Spleen (tissue), 11 donors: ENCODE measurements around the gene ABCA9. TPM values are rescaled to one million over a fixed set of nuclear protein-coding genes. Genes with fewer than 3 reads are reported as not detected.
"Not testable (repeated sequence)": the region's sequence is repeated elsewhere in the genome, so short reads cannot be mapped to it uniquely, and the experiment has no call there.

Experiments used
- DNase-seq: peaks from one replicate; pipeline ENCODE4 v3.0.0-alpha.2; 2020
- H3K27ac ChIP-seq, 8 donors: fragments of 200-600 bp; sonication (generic) in 7 of 8; 1 replicate in 4 of 8; 2 replicates in 4 of 8; pipeline versions ENCODE4 v1.5.0 to v1.8.0; 2016 to 2021; ENCODE audit warnings: inconsistent platforms in 4 of 8, mild to moderate bottlenecking in 4 of 8, moderate library complexity in 1 of 8
- H3K27me3 ChIP-seq, 7 donors: fragments of 200-600 bp; sonication (generic) in 6 of 7; replicated peaks in 1 of 7; 1 replicate in 4 of 7; 2 replicates in 3 of 7; pipeline versions ENCODE4 v1.5.0 to v1.8.0; 2016 to 2021; ENCODE audit warnings: inconsistent platforms in 3 of 7, mild to moderate bottlenecking in 1 of 7
- H3K36me3 ChIP-seq, 6 donors: fragments of 200-600 bp; sonication (generic) in 5 of 6; 1 replicate in 4 of 6; 2 replicates in 2 of 6; pipeline versions ENCODE4 v1.5.0 to v1.8.0; 2016 to 2021; ENCODE audit warnings: inconsistent platforms in 2 of 6
- H3K4me1 ChIP-seq, 6 donors: fragments of 200-600 bp; sonication (generic) in 5 of 6; 1 replicate in 3 of 6; 2 replicates in 3 of 6; pipeline versions ENCODE4 v1.5.0 to v1.8.0; 2016 to 2021; ENCODE audit warnings: inconsistent platforms in 3 of 6
- H3K4me3 ChIP-seq, 8 donors: fragments of 200-600 bp; sonication (generic) in 7 of 8; 1 replicate in 4 of 8; 2 replicates in 4 of 8; pipeline versions ENCODE4 v1.5.0 to v1.8.0; 2016 to 2021; ENCODE audit warnings: inconsistent platforms in 4 of 8, mild to moderate bottlenecking in 4 of 8, moderate library complexity in 2 of 8
- H3K9me3 ChIP-seq, 8 donors: fragments of 200-600 bp; sonication (generic) in 7 of 8; 1 replicate in 4 of 8; 2 replicates in 4 of 8; pipeline versions ENCODE4 v1.5.0 to v1.8.0; 2016 to 2021; ENCODE audit warnings: inconsistent platforms in 4 of 8
- POLR2A ChIP-seq, 3 donors: fragments of 450-650 bp; IDR thresholded peaks; one replicate each; pipeline ENCODE4 v1.5.1; 2017; ENCODE audit warnings: antibody characterized with exemption in 3 of 3, mild to moderate bottlenecking in 1 of 3
- POLR2AphosphoS5 ChIP-seq, 3 donors: sonication (generic); formaldehyde crosslinking; IDR thresholded peaks; one replicate each; pipeline ENCODE4 v1.5.1; 2017; ENCODE audit warnings: antibody characterized with exemption in 3 of 3
- WGBS, 5 donors: extraction: QIAGEN DNeasy Blood & Tissue Kit in 3 of 5; methylation state at CpG; one replicate each; pipeline versions ENCODE4 v1.1.5 to v1.1.7; 2013 to 2018; 5-methylcytosine and 5-hydroxymethylcytosine counted together
- intact Hi-C: fragments of 100-400 bp; cut with DNase I; formaldehyde crosslinking; loops from one replicate; pipeline ENCODE4 v1.15.0; 2023; ENCODE audit warnings: low total_unique reads
- polyA plus RNA-seq, 3 donors: library from polyadenylated mRNA; stranded (reverse); fragments of 200-250 nt; gene quantifications; one replicate each; pipeline ENCODE4 v1.2.1, GENCODE V29; 2013
- total RNA-seq, 7 donors: library from RNA; depleted of rRNA in 3 of 7; stranded (reverse); fragments of >200 nt in 3 of 7; fragmentation: NEBNext Ultra II Directional in 4 of 7; extraction: Animal tissue kit (Norgen Biotek cat#: 25700) in 4 of 7; gene quantifications; one replicate each; pipeline versions ENCODE4 v1.1.0 to v1.2.1, GENCODE V29; 2016 to 2021
- TF ChIP-seq, protein P1 (sequence below), 11 experiments: fragments of 200-600 bp in 7 of 11; fragments of 450-650 bp in 4 of 11; sonication (generic) in 4 of 11; IDR thresholded peaks in 8 of 11; conservative IDR thresholded peaks in 3 of 11; 1 replicate in 7 of 11; 2 replicates in 4 of 11; pipeline versions ENCODE4 v1.4.0 to v1.8.0; 2016 to 2021; ENCODE audit warnings: antibody characterized with exemption in 11 of 11, inconsistent platforms in 4 of 11, mild to moderate bottlenecking in 1 of 11
- donor health status: healthy with polysubstance abuse.
- donor health status: DM: no; HTN: no; CAD: no; lungs with moderate emphysema.
- donor health status: DM: no; HTN: no; CAD: no.
- donor health status: Bipolar disorder and iron deficiency.
- donor health status: healthy.
- donor health status: DM: no; HTN: no; CAD: no.
- donor health status: DM: yes; HTN: yes; CAD: no.

The ABCA9 gene
- total and polyA plus RNA-seq, 10 donors, result 0.30 to 5.7 (median 1.1) TPM

DNA sequence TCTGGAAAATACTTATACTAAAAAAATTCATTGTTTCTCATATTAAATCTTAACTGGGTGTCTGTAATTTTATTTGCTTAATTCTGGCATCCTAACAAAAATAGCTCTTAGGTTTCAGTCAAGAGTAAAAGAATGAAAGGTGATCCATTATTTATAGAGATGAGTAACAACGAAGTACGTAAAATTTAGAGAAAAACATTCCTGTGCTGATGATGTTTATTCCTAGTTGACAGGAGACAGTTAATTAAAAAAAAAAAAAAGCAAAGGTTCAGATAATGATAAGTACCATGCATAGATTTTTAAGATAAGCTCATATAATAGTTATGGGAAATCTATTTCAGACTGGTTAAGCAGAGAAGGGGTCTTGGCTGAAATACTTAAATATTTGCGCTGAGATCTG, 50.8 kb downstream of the ABCA9 start:
- no peaks in the 10 kb centered on the region for H3K4me1 ChIP-seq
- H3K27me3 ChIP-seq, result no peaks in the 10 kb centered on the region
- DNase-seq, result no peak
- no peak for TF ChIP-seq POLR2AphosphoS5 (IDR thresholded peaks at IDR 0.05)
- TF ChIP-seq, protein P1, sequence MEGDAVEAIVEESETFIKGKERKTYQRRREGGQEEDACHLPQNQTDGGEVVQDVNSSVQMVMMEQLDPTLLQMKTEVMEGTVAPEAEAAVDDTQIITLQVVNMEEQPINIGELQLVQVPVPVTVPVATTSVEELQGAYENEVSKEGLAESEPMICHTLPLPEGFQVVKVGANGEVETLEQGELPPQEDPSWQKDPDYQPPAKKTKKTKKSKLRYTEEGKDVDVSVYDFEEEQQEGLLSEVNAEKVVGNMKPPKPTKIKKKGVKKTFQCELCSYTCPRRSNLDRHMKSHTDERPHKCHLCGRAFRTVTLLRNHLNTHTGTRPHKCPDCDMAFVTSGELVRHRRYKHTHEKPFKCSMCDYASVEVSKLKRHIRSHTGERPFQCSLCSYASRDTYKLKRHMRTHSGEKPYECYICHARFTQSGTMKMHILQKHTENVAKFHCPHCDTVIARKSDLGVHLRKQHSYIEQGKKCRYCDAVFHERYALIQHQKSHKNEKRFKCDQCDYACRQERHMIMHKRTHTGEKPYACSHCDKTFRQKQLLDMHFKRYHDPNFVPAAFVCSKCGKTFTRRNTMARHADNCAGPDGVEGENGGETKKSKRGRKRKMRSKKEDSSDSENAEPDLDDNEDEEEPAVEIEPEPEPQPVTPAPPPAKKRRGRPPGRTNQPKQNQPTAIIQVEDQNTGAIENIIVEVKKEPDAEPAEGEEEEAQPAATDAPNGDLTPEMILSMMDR (IDR thresholded peaks at IDR 0.05 in 8 of 11, conservative IDR thresholded peaks at IDR 0.05 in 3 of 11), result no peak
- no peak for TF ChIP-seq POLR2A (IDR thresholded peaks at IDR 0.05)
- no peak overlapping the region for H3K27ac ChIP-seq
- no peaks in the 10 kb centered on the region for H3K9me3 ChIP-seq
- intact Hi-C loops, result no loop called here
- H3K4me3 ChIP-seq, result no peak overlapping the region
- 86 to 99% (median 95%) methylated on average over 3 of the region's 3 CpGs for WGBS, 5 donors
- no peaks in the 10 kb centered on the region for H3K36me3 ChIP-seq

DNA sequence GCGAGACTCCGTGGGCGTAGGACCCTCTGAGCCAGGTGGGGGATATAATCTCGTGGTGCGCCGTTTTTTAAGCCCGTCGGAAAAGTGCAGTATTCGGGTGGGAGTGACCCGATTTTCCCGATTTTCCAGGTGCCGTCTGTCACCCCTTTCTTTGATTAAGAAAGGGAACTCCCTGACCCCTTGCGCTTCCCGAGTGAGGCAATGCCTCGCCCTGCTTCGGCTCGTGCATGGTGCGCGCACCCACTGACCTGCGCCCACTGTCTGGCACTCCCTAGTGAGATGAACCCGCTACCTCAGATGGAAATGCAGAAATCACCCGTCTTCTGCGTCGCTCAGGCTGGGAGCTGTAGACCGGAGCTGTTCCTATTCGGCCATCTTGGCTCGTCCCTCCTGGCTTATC, 56.0 kb downstream of the ABCA9 start:
- H3K27me3 ChIP-seq, H3K4me1 ChIP-seq, DNase-seq, H3K36me3 ChIP-seq, H3K4me3 ChIP-seq, H3K9me3 ChIP-seq, H3K27ac ChIP-seq, intact Hi-C loops: not testable (repeated sequence)
- 91 to 98% (median 92%) methylated on average over 19 to 27 of the region's 27 CpGs for WGBS, 5 donors

DNA sequence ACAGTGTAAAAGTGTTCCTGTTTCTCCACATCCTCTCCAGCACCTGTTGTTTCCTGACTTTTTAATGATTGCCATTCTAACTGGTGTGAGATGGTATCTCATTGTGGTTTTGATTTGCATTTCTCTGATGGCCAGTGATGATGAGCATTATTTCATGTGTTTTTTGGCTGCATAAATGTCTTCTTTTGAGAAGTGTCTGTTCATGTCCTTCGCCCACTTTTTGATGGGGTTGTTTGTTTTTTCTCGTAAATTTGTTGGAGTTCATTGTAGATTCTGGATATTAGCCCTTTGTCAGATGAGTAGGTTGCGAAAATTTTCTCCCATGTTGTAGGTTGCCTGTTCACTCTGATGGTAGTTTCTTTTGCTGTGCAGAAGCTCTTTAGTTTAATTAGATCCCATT, 61.0 kb downstream of the ABCA9 start:
- H3K4me3 ChIP-seq, H3K27ac ChIP-seq, DNase-seq, H3K27me3 ChIP-seq, H3K9me3 ChIP-seq, intact Hi-C loops, H3K36me3 ChIP-seq, H3K4me1 ChIP-seq: not testable (repeated sequence)
- 84 to 92% (median 89%) methylated on average over 2 to 3 of the region's 3 CpGs for WGBS, 5 donors

DNA sequence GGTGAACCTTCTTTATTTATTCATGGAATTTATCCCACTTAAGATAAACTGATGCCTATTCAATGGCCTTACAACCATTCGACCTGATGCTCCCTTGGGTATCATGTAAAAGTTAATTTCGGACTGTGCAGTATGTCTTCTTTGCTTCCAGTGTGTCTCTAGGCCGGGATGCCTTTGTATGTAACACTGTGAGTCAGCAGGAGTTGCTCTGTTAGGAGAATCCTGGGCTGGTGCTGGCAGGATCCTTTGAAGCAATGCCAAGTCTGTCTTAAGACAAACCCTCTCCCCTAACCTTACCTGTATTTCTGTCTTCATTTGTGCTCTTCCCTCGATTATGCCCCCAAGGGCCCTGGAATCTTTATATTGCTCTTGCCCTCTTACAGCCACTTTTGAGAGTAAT, 67.6 kb downstream of the ABCA9 start:
- intact Hi-C loops, result no loop called here
- TF ChIP-seq POLR2A (IDR thresholded peaks at IDR 0.05), result no peak
- TF ChIP-seq POLR2AphosphoS5 (IDR thresholded peaks at IDR 0.05), result no peak
- Histone ChIP-seq H3K4me3 (no peak overlapping the region), H3K4me1 (no peaks in the 10 kb centered on the region), H3K27ac (no peak overlapping the region), H3K9me3 (no peaks in the 10 kb centered on the region), H3K27me3 (no peaks in the 10 kb centered on the region), H3K36me3 (no peaks in the 10 kb centered on the region)
- 71 to 88% (median 79%) methylated on average over 4 of the region's 4 CpGs for WGBS, 5 donors
- DNase-seq, result no peak

DNA sequence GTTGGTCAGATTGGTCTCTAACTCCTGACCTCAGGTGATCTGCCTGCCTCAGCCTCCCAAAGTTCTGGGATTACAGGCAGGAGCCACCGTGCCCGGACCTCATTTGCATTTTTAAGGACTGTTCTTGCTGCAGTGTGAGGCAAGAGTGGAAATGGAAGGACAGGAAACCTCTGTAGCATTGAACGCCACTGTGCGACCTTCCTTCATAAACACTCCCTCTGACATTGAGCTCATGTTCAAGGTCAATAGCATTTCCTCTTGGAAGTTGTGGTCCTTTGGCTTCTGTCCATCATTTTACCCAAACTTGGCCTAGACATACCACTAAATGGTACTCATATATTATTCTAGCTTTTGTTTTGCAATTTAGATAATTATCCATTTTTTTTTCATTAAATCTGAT, 72.8 kb downstream of the ABCA9 start:
- Histone ChIP-seq H3K27ac (peak overlapping the region in 7 of 8 donors; percentile 58 to 83 (median 70)), H3K4me3 (no peak overlapping the region), H3K4me1 (no peaks in the 10 kb centered on the region), H3K36me3 (no peaks in the 10 kb centered on the region), H3K27me3 (no peaks in the 10 kb centered on the region), H3K9me3 (no peaks in the 10 kb centered on the region)
- intact Hi-C loops, result no loop called here
- WGBS, 5 donors, result 57 to 70% (median 67%) methylated on average over 4 of the region's 4 CpGs
- TF ChIP-seq POLR2AphosphoS5 (IDR thresholded peaks at IDR 0.05) (peak in 1 of 3 donors; percentile 70), POLR2A (IDR thresholded peaks at IDR 0.05) (no peak)
- TF ChIP-seq, protein P1 (IDR thresholded peaks at IDR 0.05 in 8 of 11, conservative IDR thresholded peaks at IDR 0.05 in 3 of 11), result no peak
- DNase-seq, result no peak

DNA sequence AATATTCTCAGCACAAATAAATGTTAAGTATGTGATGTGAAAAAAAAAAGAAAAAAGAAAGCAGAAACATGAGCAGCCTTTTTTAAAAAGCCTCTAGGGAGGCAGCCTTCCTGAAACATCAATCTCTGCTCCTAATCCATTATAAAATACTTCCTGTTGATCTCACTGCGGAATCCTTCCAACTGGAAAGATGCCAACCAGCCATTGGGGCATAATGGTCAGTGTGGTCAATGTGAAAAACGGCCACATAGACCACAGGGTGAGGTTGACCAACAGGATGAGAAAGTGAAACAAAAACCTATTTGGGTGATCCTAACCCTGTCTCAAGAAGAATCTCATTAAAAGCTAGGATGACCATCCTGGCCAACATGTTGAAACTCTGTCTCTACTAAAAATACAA, 79.4 kb downstream of the ABCA9 start:
- intact Hi-C loops, result no loop called here
- H3K4me3 ChIP-seq, result no peak overlapping the region
- peaks cover 0 to 12% (median 3%) of the 10 kb centered on the region in 6 donors for H3K4me1 ChIP-seq
- no peaks in the 10 kb centered on the region for H3K36me3 ChIP-seq
- H3K27ac ChIP-seq, result peak overlapping the region; percentile 7 to 83 (median 76)
- no peaks in the 10 kb centered on the region for H3K9me3 ChIP-seq
- 10 to 16% (median 12%) methylated on average over 2 of the region's 2 CpGs for WGBS, 5 donors
- TF ChIP-seq, protein P1 (IDR thresholded peaks at IDR 0.05 in 8 of 11, conservative IDR thresholded peaks at IDR 0.05 in 3 of 11), result no peak
- peak in 1 of 3 donors; percentile 79 for TF ChIP-seq POLR2AphosphoS5 (IDR thresholded peaks at IDR 0.05)
- H3K27me3 ChIP-seq, result no peaks in the 10 kb centered on the region
- no peak for DNase-seq
